ENCODE results near the gene RAB11FIP3.

Gene RAB11FIP3

GRCh38 chr16:567373-568256 is 142.2 kb downstream of the RAB11FIP3 start:
- no peak for DNase-seq (ENCODE audit: low spot score)

GRCh38 chr16:568401-569258 is 143.2 kb downstream of the RAB11FIP3 start:
- DNase-seq (ENCODE audit: low spot score): no peak

DNA sequence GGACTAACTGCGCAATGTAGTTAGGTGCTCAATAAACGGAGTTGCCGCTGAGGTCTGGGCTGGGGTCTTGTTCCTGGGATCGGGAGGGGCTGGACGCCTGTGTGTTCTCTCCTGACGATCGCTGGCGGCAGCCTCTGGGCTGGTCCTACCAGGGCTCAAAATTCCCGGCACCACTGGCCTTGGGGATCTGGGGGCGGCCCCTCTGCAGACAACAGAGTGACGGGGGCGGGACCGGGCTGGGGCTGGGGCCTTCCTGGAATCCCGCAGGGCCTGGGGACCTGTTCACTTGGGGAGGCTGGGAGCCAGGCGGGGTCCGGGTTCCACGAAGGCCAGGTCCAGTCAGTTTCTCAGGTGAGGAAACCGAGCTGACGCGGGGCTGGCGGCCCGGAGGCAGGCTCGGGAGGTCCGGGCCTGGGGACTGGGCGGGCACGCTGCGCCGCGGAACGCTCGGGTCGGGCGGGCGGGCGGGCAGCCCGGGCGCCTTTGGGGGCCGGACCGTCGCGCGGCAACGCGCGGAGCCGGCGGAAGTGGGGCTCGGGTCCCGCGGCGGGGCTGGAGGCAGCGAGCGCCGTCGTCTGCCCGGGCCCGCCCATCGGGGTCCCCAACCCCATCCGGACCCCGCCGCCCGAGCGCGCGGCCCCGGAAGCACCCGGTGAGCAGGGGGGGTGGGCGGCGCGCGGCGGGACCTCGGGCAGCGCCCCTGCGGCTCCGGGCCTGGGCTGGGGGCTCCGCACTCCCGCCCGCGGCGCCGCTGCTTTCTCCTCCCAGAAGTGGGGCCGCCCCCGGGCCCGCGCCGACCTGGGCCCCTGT is 144.2 kb downstream of the RAB11FIP3 start, which contains the start of gene PIGQ:
PIGQ (plus strand) TSS at position 524 of the 810 bp plus-strand sequence. CDS start 4,107 bp downstream, outside the sequence.
- peak; percentile 74 for DNase-seq (ENCODE audit: low spot score)
